Esophagus squamous epithelium (tissue), 4 donors: ENCODE data around the gene SUGT1.

Experiments used
- CTCF ChIP-seq, 6 experiments: fragments of 450-650 bp in 4 of 6; fragments of 200-600 bp in 2 of 6; sonication (generic) in 2 of 6; IDR thresholded peaks; one replicate each; pipeline ENCODE4 v1.5.1; 2016 to 2019; ENCODE audit warnings: antibody characterized with exemption in 6 of 6, mild to moderate bottlenecking in 4 of 6, moderate library complexity in 4 of 6
- POLR2A ChIP-seq, 4 donors: fragments of 450-650 bp; IDR thresholded peaks; one replicate each; pipeline ENCODE4 v1.6.1; 2017; ENCODE audit warnings: antibody characterized with exemption in 4 of 4, mild to moderate bottlenecking in 4 of 4, moderate library complexity in 3 of 4

DNA sequence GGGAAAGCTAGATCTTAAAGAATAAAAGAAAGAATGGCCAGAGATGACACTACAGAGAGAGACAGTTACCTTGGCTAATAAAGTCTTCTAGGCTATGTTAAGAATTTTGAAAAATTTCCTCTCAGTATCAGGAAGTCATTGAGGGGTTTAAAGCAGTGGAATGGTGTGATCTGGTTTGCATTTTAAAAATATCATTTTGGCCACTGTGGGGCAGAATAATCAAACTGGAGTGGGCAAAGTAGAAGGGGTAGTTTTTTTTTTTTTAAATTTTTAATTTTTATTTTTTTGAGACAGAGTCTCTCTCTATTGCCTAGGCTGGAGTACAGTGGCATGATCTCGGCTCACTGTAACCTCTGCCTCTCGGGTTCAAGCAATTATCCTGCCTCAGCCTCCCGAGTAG is 91.4 kb downstream of the SUGT1 start:
- TF ChIP-seq CTCF (IDR thresholded peaks at IDR 0.05) (no peak), POLR2A (IDR thresholded peaks at IDR 0.05) (no peak)
